ENCODE results near the gene ELOB. TPM values are rescaled to one million over a fixed set of nuclear protein-coding genes. Genes with fewer than 3 reads are reported as not detected.

The ELOB gene
- total RNA-seq, 2 donors from 2014 or later: 182 to 196 TPM

- DNase-seq (ENCODE audit: low spot score): no peak
- intact Hi-C loops (cut with DNase I): no loop called here
Measured at GRCh38 chr16:2786826-2787151, 9.7 kb upstream of the ELOB start.

- DNase-seq (ENCODE audit: low spot score): peak; percentile 46
- intact Hi-C loops (cut with DNase I): no loop called here
Measured at GRCh38 chr16:2786061-2786825, 9.2 kb upstream of the ELOB start.

GRCh38 chr16:2785101-2785991, 8.3 kb upstream of the ELOB start:
- DNase-seq (ENCODE audit: low spot score): peak; percentile 80
- intact Hi-C loops (cut with DNase I): no loop called here

GRCh38 chr16:2784358-2785100, 7.4 kb upstream of the ELOB start:
- DNase-seq (ENCODE audit: low spot score): peak; percentile 64
- intact Hi-C loops (cut with DNase I): no loop called here

- intact Hi-C loops (cut with DNase I): no loop called here
- DNase-seq (ENCODE audit: low spot score): peak; percentile 51
Measured at GRCh38 chr16:2783581-2784357, 6.7 kb upstream of the ELOB start.

- intact Hi-C loops (cut with DNase I): no loop called here
- DNase-seq (ENCODE audit: low spot score): peak; percentile 62
Measured at GRCh38 chr16:2782583-2783351, 5.7 kb upstream of the ELOB start.

GRCh38 chr16:2779978-2780898, 3.2 kb upstream of the ELOB start:
- DNase-seq (ENCODE audit: low spot score): peak; percentile 58
- intact Hi-C loops (cut with DNase I): loop anchor here in 1 of 2 donors (5.0 kb wide), 1 partner anchor 1042 kb away; no protein-coding TSS in a partner anchor

GRCh38 chr16:2779151-2779920, 2.3 kb upstream of the ELOB start:
- no peak for DNase-seq (ENCODE audit: low spot score)
- intact Hi-C loops (cut with DNase I): loop anchor here in 1 of 2 donors (5.0 kb wide), 1 partner anchor 1043 kb away; no protein-coding TSS in a partner anchor

- DNase-seq (ENCODE audit: low spot score): no peak
- intact Hi-C loops (cut with DNase I): loop anchor here in 1 of 2 donors (5.0 kb wide), 1 partner anchor 1044 kb away; no protein-coding TSS in a partner anchor
Measured at GRCh38 chr16:2778630-2778958, 1.5 kb upstream of the ELOB start.

- no peak for DNase-seq (ENCODE audit: low spot score)
Measured at GRCh38 chr16:2777903-2778629, 986 bp upstream of the ELOB start.

GRCh38 chr16:2776500-2777139, 460 bp downstream of the ELOB start:
- DNase-seq (ENCODE audit: low spot score): no peak
- intact Hi-C loops (cut with DNase I): loop anchor here in 1 of 2 donors (2.0 to 5.0 kb wide), 2 partner anchors 52 to 1046 kb away; no protein-coding TSS in a partner anchor

More at GRCh38 chr16:2777903-2778629, 986 bp upstream of the ELOB start:
- intact Hi-C loops (cut with DNase I): loop anchor here in 1 of 2 donors (2.0 to 5.0 kb wide), 2 partner anchors 53 to 1044 kb away; no protein-coding TSS in a partner anchor

- DNase-seq (ENCODE audit: low spot score): peak; percentile 2
- intact Hi-C loops (cut with DNase I): loop anchor here in 1 of 2 donors (2.0 to 5.0 kb wide), 2 partner anchors 51 to 1046 kb away; no protein-coding TSS in a partner anchor
Measured at GRCh38 chr16:2775765-2776499, 1.1 kb downstream of the ELOB start.

GRCh38 chr16:2775131-2775716, 1.9 kb downstream of the ELOB start:
- peak; percentile 19 for DNase-seq (ENCODE audit: low spot score)
- intact Hi-C loops (cut with DNase I): loop anchor here in 1 of 2 donors (5.0 kb wide), 1 partner anchor 1047 kb away; no protein-coding TSS in a partner anchor
